ENCODE results near the gene TMIGD1. TPM values are rescaled to one million over a fixed set of nuclear protein-coding genes. Genes with fewer than 3 reads are reported as not detected.

TMIGD1 gene
- total and polyA plus RNA-seq, 10 donors: not detected

DNA sequence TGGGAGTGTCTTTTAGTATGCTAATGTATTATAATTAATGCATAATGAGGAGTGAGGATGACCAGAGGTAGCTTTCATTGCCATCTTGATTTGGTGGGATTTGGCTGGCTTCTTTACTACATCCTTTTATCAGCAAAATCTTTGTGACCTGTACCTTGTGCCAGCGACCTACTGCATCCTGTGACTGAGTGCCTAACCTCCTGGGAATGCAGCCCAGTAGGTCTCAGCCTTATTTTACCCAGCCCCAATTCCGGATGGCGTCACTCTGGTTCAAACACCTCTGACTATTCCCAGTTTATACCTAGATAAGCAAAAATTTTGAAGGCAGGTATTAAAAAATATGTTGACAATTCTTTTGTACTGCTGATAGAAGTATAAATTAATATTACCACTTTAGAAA lies 31.6 kb downstream of the TMIGD1 start:
- no peaks in the 10 kb centered on the region for H3K36me3 ChIP-seq
- intact Hi-C loops (cut with DNase I; ENCODE audit: low total_unique reads): no loop called here
- WGBS, 5 donors: 70 to 81% (median 72%) methylated on average over 3 of the region's 3 CpGs
- peaks cover 0 to 9% (median 7%) of the 10 kb centered on the region in 6 donors for H3K4me1 ChIP-seq
- TF ChIP-seq POLR2AphosphoS5 (IDR thresholded peaks at IDR 0.05) (no peak), POLR2A (IDR thresholded peaks at IDR 0.05) (no peak)
- TF ChIP-seq, protein P1, sequence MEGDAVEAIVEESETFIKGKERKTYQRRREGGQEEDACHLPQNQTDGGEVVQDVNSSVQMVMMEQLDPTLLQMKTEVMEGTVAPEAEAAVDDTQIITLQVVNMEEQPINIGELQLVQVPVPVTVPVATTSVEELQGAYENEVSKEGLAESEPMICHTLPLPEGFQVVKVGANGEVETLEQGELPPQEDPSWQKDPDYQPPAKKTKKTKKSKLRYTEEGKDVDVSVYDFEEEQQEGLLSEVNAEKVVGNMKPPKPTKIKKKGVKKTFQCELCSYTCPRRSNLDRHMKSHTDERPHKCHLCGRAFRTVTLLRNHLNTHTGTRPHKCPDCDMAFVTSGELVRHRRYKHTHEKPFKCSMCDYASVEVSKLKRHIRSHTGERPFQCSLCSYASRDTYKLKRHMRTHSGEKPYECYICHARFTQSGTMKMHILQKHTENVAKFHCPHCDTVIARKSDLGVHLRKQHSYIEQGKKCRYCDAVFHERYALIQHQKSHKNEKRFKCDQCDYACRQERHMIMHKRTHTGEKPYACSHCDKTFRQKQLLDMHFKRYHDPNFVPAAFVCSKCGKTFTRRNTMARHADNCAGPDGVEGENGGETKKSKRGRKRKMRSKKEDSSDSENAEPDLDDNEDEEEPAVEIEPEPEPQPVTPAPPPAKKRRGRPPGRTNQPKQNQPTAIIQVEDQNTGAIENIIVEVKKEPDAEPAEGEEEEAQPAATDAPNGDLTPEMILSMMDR (IDR thresholded peaks at IDR 0.05 in 8 of 11, conservative IDR thresholded peaks at IDR 0.05 in 3 of 11): no peak
- DNase-seq: no peak
- H3K27ac ChIP-seq: no peak overlapping the region
- no peaks in the 10 kb centered on the region for H3K9me3 ChIP-seq
- H3K4me3 ChIP-seq: no peak overlapping the region
- H3K27me3 ChIP-seq (replicated peaks in 1 of 7): peaks cover 0 to 3% (median 0%) of the 10 kb centered on the region in 7 donors

DNA sequence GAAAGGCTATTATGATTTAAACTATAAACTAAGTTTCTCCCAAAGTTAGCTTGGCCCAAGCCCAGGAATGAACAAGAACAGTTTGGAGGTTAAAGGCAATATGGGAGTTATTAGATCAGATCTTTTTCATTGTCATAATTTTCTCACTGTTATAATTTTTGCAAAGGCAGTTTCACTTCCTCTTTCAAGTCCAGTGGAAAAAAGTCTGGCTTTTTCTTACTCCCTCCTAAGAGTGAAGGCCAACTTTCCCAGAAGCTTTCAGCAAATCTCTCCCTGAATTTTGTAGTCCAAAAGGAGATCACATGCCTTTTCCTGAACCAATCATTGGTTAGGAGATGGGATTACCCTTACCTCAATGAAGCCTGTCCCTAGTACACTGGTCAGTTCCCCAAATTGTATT lies 33.0 kb downstream of the TMIGD1 start:
- no peaks in the 10 kb centered on the region for H3K36me3 ChIP-seq
- peaks cover 0 to 3% (median 0%) of the 10 kb centered on the region in 7 donors for H3K27me3 ChIP-seq (replicated peaks in 1 of 7)
- H3K4me1 ChIP-seq: peaks cover 0 to 9% (median 7%) of the 10 kb centered on the region in 6 donors
- H3K9me3 ChIP-seq: no peaks in the 10 kb centered on the region
- DNase-seq: no peak
- peak overlapping the region in 2 of 8 donors; percentile 20 to 32 for H3K27ac ChIP-seq
- intact Hi-C loops (cut with DNase I; ENCODE audit: low total_unique reads): no loop called here
- TF ChIP-seq POLR2AphosphoS5 (IDR thresholded peaks at IDR 0.05) (no peak), POLR2A (IDR thresholded peaks at IDR 0.05) (no peak)
- TF ChIP-seq, protein P1 (IDR thresholded peaks at IDR 0.05 in 8 of 11, conservative IDR thresholded peaks at IDR 0.05 in 3 of 11): no peak
- H3K4me3 ChIP-seq: no peak overlapping the region

DNA sequence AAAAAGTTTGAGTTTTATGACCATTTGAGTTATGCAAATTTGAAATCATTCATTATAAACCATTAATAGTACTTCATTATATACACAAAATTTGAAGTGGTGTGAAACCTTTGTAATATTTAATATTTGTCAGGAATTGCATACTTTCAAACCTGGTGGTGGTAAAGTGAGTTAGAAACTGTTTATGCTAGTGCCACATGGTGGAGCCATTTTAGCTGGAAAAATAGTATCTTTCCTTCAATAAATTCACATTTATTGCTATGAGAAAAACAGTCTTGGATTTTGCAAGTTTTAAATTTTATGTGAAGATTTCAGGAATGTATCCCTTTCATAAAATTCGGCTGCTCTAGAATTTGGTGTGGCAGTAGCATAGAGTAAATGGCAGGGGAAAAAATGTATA lies 34.9 kb downstream of the TMIGD1 start:
- H3K4me3 ChIP-seq: no peak overlapping the region
- H3K27ac ChIP-seq: no peak overlapping the region
- no peaks in the 10 kb centered on the region for H3K27me3 ChIP-seq (replicated peaks in 1 of 7)
- peaks cover 0 to 9% (median 7%) of the 10 kb centered on the region in 6 donors for H3K4me1 ChIP-seq
- H3K36me3 ChIP-seq: no peaks in the 10 kb centered on the region
- WGBS, 5 donors: 75 to 97% (median 92%) methylated on average over 1 of the region's 1 CpG
- intact Hi-C loops (cut with DNase I; ENCODE audit: low total_unique reads): no loop called here
- no peak for TF ChIP-seq POLR2AphosphoS5 (IDR thresholded peaks at IDR 0.05)
- TF ChIP-seq, protein P1 (IDR thresholded peaks at IDR 0.05 in 8 of 11, conservative IDR thresholded peaks at IDR 0.05 in 3 of 11): no peak
- no peak for TF ChIP-seq POLR2A (IDR thresholded peaks at IDR 0.05)
- no peak for DNase-seq
- no peaks in the 10 kb centered on the region for H3K9me3 ChIP-seq

DNA sequence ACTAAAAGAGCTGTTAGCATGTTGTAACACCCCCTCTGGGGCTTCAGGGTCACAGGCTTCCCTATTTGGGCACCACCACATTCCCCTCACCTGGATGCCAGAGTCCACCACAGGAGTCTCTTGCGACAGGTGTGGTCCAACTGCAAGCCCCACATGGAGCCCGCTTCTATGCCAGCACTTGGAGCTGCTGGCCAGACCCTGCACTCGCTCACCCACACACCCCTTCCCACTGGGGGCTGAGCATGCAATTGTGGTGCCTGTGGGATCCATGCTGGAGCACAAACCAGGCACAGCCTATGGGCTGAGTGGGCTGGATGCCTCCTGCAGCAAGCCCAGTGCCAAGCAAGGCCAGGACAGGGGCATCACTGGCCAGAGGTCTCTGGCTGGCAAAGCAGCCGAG lies 36.1 kb downstream of the TMIGD1 start:
- WGBS, 5 donors: 91 to 100% (median 93%) methylated on average over 1 to 4 of the region's 4 CpGs
- Histone ChIP-seq H3K4me1 (peaks cover 0 to 11% (median 7%) of the 10 kb centered on the region in 6 donors), H3K27me3 (replicated peaks in 1 of 7) (no peaks in the 10 kb centered on the region), H3K4me3 (no peak overlapping the region), H3K27ac (no peak overlapping the region), H3K36me3 (no peaks in the 10 kb centered on the region), H3K9me3 (no peaks in the 10 kb centered on the region)
- intact Hi-C loops (cut with DNase I; ENCODE audit: low total_unique reads): no loop called here
- no peak for DNase-seq
- TF ChIP-seq POLR2A (IDR thresholded peaks at IDR 0.05) (no peak), POLR2AphosphoS5 (IDR thresholded peaks at IDR 0.05) (no peak)
- TF ChIP-seq, protein P1 (IDR thresholded peaks at IDR 0.05 in 8 of 11, conservative IDR thresholded peaks at IDR 0.05 in 3 of 11): no peak
